ENCODE measurements around the gene SHC1. TPM values are rescaled to one million over a fixed set of nuclear protein-coding genes. Genes with fewer than 3 reads are reported as not detected.

SHC1 gene
- total RNA-seq, 1 donor from 2014 or later = 155 TPM

- H3K27ac Mint-ChIP-seq (ENCODE audit: unreplicated experiment) = peak overlapping the region; percentile 99
- H3K36me3 Mint-ChIP-seq (ENCODE audit: unreplicated experiment) = no peaks in the 10 kb centered on the region
- peaks cover 2% of the 10 kb centered on the region for H3K27me3 Mint-ChIP-seq (ENCODE audit: unreplicated experiment)
- DNase-seq = peak; percentile 82
- peak; percentile 8 for TF ChIP-seq CTCF (IDR thresholded peaks at IDR 0.05; ENCODE audit: partially characterized antibody, unreplicated experiment)
- peak overlapping the region; percentile 99 for H3K4me3 Mint-ChIP-seq (ENCODE audit: unreplicated experiment)
- peaks cover 3% of the 10 kb centered on the region for H3K9me3 Mint-ChIP-seq (ENCODE audit: unreplicated experiment)
- H3K4me1 Mint-ChIP-seq (ENCODE audit: low read depth, unreplicated experiment) = peaks cover 20% of the 10 kb centered on the region
Measured at GRCh38 chr1:154937085-154937987, 33.2 kb downstream of the SHC1 start.

GRCh38 chr1:154936555-154937084 lies 33.9 kb downstream of the SHC1 start, which contains the start of gene PMVK:
Gene PMVK, minus strand, starts transcription at chr1:154936719. Its CDS starts 34 bp downstream, at chr1:154936685.
- Mint-ChIP-seq H3K4me3 (ENCODE audit: unreplicated experiment) (peak within 1 kb of the TSS; percentile 99), H3K36me3 (ENCODE audit: unreplicated experiment) (no peaks in the 10 kb centered on the region), H3K9me3 (ENCODE audit: unreplicated experiment) (peaks cover 3% of the 10 kb centered on the region), H3K27me3 (ENCODE audit: unreplicated experiment) (peaks cover 2% of the 10 kb centered on the region), H3K27ac (ENCODE audit: unreplicated experiment) (peak within 1 kb of the TSS; percentile 99), H3K4me1 (ENCODE audit: low read depth, unreplicated experiment) (peaks cover 20% of the 10 kb centered on the region)
- peak; percentile 91 for DNase-seq
- no peak for TF ChIP-seq CTCF (IDR thresholded peaks at IDR 0.05; ENCODE audit: partially characterized antibody, unreplicated experiment)

GRCh38 chr1:154935749-154936554 lies 34.6 kb downstream of the SHC1 start:
- H3K27me3 Mint-ChIP-seq (ENCODE audit: unreplicated experiment) = peaks cover 2% of the 10 kb centered on the region
- no peak for TF ChIP-seq CTCF (IDR thresholded peaks at IDR 0.05; ENCODE audit: partially characterized antibody, unreplicated experiment)
- no peak for DNase-seq
- peaks cover 3% of the 10 kb centered on the region for H3K9me3 Mint-ChIP-seq (ENCODE audit: unreplicated experiment)
- H3K27ac Mint-ChIP-seq (ENCODE audit: unreplicated experiment) = peak overlapping the region; percentile 99
- H3K36me3 Mint-ChIP-seq (ENCODE audit: unreplicated experiment) = no peaks in the 10 kb centered on the region
- peak overlapping the region; percentile 99 for H3K4me3 Mint-ChIP-seq (ENCODE audit: unreplicated experiment)
- peaks cover 16% of the 10 kb centered on the region for H3K4me1 Mint-ChIP-seq (ENCODE audit: low read depth, unreplicated experiment)

GRCh38 chr1:154934358-154934948 lies 36.1 kb downstream of the SHC1 start:
- no peak for TF ChIP-seq CTCF (IDR thresholded peaks at IDR 0.05; ENCODE audit: partially characterized antibody, unreplicated experiment)
- Mint-ChIP-seq H3K27ac (ENCODE audit: unreplicated experiment) (no peak overlapping the region), H3K27me3 (ENCODE audit: unreplicated experiment) (peaks cover 2% of the 10 kb centered on the region), H3K4me3 (ENCODE audit: unreplicated experiment) (no peak overlapping the region), H3K9me3 (ENCODE audit: unreplicated experiment) (peaks cover 3% of the 10 kb centered on the region), H3K36me3 (ENCODE audit: unreplicated experiment) (no peaks in the 10 kb centered on the region), H3K4me1 (ENCODE audit: low read depth, unreplicated experiment) (peaks cover 9% of the 10 kb centered on the region)
- DNase-seq = no peak

Measured in glutamatergic neuron (in vitro differentiated cells).